Activated naive CD4-positive, alpha-beta T cell treated with anti-CD3 and anti-CD28 coated beads, Interleukin-2, amount 50 U/mL, for 16 hours (primary cell): ENCODE data around the gene ZCCHC2.

Experiments used
- DNase-seq: peaks from one replicate; pipeline ENCODE4 v3.0.0-alpha.2; 2020

ZCCHC2 gene

DNA sequence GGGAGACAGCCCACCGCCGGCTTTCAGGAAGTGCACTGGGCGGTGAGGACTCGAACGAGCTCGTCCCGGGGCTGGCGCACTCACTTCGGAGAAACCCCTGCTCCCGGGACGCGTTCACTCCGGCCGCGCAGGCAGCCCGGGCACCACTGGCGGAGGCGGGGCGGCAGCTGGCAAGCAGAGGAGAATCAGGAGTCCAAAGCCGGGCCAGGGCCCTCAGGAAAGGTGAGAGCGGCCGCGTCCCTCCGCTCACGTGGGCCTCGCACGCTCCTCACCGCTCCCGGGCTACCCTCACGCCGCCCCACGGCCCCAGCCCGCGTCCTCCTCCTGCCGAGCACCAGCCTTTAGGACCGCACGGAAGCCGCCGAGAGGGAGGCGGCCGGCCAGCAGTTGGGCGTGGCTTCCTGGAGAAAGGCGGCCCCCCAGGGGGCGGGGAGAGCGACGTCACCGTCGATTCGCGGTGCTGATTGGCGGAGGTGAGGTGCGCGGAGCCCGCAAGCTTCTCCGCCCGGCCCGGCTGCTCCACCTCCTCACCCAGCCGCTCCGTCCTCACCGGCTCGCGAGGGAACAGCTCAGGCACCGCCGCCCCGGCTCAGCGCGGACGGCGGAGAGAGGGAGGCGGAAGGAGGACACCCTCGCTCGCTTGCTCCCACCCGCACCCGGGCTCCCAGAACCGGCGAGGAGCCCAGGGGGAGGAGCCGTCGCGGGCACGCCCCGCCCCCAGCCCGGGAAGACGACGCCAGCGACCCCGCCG lies at the start of gene ZCCHC2:
ZCCHC2 (plus strand) TSS at position 522 of the 751 bp plus-strand sequence. CDS start 400 bp downstream, outside the sequence.
- DNase-seq: peak; percentile 98

DNA sequence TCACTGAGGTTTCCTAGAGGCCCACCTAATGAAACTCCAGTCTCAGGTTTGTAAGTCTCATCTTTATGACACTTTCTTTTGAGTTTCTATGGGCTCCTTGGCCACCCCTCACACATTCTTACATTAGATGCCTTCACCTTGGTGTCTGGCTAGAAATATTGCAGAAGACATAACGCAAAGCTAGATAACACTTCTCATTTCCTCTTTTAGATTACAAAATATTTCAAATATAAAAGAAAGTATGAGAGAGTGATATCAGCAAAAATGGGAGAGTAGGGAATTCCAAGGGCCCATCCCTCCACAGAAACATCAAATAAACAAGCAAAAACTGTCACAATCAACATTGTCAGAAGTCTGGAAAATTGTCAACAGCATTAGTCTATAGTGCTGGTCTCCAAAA lies 43.3 kb upstream of the ZCCHC2 start:
- no peak for DNase-seq

- no peak for DNase-seq
Observed at GRCh38 chr18:62480927-62481326, 41.9 kb upstream of the ZCCHC2 start.

DNA sequence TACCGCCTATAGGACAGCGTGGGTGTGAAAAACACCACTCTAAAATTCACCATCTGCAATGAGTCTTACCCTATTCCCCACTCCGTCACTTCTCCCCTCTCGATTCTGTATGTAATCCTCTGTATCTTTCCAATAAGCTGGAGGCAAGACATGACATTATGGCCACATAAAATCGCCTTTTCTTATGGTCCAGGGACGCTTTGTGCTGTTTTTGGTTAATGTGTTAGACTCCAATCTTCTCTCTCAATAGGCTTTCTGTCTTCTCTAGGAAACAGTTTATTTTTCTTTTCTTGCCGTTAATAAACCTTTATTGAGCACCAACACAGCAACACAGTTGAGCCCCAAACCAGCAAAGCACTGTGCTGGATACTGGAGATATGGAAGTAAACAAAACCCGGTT lies 37.9 kb upstream of the ZCCHC2 start:
- DNase-seq: no peak

DNA sequence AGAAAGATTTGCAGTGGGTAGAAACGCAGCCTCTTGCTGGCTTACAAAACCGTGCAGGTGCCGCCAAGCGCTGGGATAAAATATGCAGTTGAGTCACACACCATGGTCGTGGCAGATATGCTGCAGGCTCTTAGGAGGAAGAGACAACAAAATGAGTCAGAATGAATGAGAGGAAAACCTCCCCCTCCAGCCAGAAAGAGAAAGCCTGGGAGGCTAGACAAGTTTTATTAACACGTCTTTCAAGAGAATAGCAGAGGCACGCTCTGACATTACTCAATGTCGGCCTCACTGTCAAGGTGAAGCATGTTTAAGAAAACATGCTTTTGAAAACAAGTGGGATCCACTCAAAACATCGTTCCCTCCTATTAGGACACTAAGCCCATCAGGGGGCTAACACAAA lies 37.1 kb upstream of the ZCCHC2 start:
- no peak for DNase-seq

DNA sequence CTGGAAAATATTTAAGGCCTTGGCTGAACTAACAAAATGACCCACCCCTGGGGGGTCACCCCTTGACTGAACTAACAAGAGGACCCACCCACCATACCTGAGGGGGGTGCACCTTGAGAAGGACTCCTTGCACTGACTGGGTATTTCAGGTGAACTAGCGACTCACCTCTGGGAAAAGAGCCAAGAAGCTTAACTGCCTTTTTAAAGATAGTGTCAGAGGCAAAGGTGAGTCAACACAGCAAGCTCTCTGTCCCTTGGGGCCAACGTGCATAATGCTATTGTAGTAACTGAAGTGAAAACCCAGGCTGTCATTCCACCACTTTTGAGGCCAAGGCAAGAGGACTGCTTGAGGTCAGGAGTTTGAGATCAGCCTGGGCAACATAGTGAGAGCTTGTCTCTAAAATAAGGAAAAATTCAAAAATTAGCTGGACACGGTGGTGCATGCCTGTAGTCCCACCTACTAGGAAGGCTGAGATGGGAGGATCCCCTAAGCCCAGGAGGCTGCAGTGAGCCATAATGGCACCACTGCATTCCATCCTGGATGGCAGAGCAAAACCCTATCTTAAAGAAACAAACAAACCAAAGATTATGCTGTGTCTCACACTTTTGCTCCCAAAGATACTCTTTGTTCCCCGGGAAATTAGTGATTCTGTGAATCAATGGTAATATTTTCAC lies 36.4 kb upstream of the ZCCHC2 start:
- DNase-seq: peak; percentile 16

DNA sequence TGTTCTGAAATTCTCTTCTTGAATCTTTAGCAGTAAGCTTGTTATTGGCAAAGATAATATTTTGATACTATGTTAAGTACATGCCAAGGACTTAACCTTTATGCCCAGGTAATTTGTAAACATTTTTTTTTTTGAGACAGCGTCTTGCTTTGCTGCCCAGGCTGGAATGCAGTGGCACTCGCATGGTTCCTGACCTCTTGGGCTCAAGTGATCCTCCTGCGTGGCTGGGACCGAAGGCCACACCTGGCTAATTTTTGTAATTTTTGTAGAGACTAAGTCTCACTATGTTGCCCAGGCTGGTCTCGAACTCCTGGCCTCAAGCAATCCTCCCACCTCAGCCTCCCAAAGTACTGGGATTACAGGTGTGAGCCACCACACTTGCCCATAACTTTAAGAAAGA lies 35.7 kb upstream of the ZCCHC2 start:
- DNase-seq: no peak

DNA sequence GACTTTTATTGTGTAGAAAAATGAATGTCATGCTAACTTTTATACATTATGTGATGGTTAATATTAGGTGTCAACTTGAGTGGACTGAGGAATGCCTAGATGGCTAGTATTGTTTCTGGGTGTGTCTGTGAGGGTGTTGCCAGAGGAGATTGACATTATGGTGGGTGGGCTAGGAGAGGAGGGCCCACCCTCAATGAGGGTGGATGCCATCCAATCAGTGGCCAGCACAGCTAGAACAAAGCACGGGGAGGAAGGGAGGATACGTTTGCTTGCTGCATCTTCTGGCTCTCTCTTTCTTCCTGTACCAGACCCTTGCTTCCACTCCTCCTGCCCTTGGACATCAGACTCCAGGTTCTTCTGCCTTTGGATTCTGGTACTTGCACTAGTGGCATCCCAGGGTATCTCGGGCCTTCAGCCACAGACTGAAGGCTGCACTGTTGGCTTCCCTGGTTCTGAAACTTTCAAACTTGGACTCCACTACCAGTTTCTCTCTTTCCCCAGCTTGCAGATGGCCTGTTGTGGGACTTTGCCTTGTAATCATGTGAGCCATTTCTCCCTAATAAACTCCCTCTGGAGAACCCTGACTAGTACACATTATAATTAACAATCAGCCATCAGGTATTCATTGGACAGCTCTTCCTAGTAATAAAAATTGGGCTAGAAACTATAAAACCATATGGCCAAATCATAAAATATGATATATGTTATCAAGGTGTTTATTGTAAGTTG lies 31.7 kb upstream of the ZCCHC2 start:
- no peak for DNase-seq

DNA sequence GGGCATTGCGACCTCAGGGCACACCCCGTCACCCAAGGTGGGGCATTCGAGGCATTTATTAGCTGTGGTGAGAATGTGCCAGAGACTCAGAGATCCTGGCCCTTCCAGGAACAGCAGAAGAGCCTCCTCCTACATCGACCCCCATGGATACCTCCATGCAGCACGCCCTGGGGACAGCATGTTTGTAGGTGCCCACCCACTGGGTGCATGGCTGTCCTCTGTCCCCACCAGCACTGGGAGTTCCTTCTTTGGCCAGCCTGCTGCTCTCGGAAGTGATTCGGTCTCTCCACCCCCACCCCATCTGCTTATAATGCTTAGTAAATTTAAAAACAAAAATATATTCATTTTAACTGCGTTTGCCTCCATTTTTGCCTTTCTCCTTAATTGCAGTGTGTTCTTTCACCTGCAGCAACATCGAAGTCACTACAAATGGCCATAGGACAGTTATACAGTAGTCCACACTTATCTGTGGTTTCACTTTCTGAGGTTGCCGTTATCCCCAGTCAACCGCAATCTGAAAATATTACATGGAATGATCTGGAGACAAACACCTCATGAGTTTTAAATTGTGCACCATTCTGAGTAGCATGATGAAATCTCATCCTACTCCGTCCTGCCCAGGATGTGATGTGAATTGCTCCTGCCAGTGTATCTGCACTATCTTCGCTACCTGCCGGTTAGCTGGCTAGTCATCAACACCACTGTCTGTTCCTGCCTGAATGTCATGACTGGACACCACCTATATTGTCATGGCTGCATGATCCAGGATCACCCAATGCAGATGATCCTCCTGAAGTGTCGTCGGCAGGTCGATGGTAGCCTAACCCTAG lies 29.6 kb upstream of the ZCCHC2 start:
- DNase-seq: no peak

DNA sequence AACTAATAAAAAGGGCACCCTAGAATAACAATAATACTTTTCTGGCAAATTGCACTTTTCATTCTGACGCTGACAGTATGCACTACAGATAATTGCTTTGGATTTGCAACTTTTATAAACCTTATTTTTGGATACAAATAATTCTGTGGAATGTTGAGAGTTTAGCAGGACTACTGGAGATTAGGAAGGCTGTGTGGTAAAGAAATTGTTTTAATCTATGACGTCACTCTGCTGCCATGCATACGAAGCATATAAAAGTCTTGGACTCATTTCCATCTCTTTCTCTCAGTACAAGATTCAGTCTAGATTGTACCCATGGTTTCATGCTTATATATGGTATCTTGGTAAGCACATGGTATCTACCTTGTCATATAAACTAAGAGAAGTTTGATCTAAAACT lies 28.1 kb upstream of the ZCCHC2 start:
- DNase-seq: no peak

DNA sequence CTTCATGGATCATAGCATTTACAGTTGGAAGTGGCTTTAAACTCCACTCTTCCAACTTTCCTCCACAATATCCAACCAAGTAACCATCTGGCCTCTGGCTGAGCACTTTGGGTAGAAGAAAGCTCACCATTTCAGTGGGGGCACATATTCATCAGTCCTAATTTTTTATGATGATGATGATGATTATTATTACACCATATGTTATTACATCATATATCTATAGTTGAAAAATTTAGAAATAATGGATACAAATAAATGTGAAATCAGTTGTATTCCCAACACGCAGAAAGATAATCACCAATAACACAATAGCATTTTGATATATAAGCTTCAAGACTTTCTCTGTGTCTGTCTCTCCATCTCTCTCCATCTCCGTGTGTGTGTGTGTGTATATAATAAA lies 26.6 kb upstream of the ZCCHC2 start:
- DNase-seq: no peak

GRCh38 chr18:62497190-62497772 lies 25.5 kb upstream of the ZCCHC2 start:
- DNase-seq: no peak

- DNase-seq: no peak
Observed at GRCh38 chr18:62498616-62499262, 24.1 kb upstream of the ZCCHC2 start.

- DNase-seq: no peak
Observed at GRCh38 chr18:62499263-62499650, 23.6 kb upstream of the ZCCHC2 start.

DNA sequence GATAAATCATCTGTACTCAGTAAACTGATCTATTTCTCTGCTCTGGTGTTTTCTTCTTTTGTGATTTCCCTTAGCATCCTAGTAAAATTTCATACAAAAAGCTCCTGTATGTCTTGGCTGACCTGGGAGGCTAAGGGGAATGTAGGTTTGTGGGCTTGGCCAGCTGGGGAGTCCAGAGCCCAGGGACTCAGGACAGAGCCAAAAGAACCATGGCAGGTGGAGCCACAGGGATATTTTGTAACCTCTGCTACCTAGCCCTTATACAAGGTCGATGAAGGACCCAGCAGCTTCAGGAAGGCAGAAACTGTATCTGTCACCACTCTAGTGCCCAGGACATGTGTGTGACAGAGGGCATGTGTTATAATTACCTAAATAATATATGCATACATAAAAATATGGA lies 22.7 kb upstream of the ZCCHC2 start:
- DNase-seq: no peak

DNA sequence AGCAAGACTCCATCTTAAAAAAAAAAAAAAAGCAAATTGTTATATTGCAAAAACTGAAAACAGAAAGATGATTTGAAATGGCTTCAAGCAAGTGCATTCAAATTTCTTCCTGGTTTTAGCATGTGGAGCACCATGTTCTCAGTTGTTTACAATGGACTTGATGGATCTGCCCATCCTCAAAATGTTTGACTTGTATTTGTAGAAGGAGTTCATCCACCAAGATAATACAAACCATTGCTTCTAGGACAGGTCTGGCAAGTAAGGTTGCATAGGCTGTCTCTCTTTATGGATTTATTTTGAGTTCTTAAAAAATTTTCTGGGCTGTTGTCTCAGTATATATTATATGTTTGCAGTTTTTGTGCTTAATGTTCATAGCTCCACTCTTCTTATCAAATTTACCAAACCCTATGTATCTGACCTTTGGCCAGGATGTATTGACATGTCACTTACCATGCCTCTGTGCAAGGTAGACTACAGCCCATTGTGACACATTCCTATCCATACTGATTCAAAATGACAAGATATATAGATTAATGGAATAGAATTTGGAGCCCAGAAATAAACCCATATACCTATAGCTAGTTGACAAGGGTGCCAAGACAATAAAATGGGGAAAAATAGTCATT lies 21.7 kb upstream of the ZCCHC2 start:
- no peak for DNase-seq

DNA sequence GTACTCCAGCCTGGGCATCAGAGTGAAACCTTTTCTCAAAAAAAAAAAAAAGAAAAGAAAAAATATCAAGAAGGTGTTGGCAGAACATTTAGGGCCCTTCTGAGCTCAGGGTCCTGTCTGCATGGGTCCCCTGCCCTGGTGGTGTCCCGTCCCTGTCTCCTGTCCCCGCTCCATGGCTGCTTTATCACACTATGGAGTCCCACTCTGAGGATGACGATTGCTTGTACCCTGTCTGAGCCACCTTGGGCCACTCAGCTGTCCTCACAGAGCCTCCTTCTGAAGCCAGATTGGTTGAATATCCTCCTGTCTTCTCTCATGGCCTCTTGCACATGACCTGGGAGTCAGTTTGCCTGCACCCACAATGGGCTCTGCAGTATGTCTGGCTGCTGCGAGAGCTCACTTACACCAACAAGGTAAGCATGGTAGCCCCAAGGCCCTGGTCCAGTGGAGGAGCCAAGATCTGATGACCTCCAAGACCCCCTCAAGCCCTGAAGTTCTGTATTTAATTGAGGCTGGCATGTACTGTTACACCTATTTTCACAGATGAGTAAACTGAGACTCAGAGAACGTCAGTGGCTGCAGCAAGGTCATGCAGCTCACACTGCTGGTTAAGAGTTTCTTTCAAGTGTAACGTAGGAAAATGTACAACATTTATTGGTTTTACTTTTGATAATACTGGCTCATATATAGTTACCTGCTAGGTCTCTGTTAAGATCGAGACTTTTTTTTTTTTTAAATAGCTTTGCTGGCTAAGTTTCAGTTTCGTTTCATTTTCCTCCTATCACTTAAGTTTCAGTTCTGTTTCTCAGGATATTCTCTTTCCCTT lies 16.9 kb upstream of the ZCCHC2 start:
- peak; percentile 43 for DNase-seq

- no peak for DNase-seq
Observed at GRCh38 chr18:62506495-62507143, 16.2 kb upstream of the ZCCHC2 start.

DNA sequence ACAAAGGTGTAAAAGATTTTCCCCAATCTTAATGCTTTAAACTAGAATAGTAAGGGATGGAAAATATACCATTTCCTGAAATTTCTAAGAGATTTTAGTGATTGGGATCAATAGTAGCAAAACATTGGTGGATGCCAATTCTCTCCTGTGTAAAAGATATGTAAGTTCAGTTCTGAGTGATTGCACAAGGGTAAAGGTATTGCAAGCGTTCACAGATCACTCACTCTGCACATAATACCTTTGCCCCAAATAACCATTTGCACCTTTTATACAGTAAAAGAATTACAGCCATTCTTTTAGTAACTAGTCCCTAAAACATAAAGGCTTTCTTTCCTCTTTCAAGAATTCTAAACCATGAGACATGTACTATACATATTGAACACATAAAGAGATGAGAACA lies 13.0 kb upstream of the ZCCHC2 start:
- DNase-seq: no peak

DNA sequence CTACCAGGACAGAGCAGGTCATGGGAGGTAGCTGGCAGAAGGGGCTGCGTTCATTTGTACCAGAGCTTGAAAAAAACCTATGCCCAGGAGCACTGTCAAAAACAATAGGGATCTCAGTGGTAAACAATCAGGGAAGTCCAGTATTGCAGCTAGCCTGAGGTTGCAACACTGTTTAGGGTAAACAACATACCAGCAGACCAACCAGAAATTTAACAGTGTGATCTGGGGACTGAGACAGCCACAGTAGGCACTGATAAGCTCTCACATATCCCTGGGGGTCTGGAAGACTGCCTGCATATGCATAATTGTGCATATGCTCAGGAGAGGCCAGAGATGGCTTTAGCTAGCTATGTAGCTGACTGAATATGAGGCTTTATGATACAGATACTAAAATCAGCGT lies 12.0 kb upstream of the ZCCHC2 start:
- no peak for DNase-seq
